MM.1S (cell line): ENCODE measurements around the gene SLC13A3.

Experiments used
- CTCF ChIP-seq: fragments of 300-600 bp; sonication (generic); IDR thresholded peaks from 2 replicates; pipeline ENCODE4 v1.5.1; 2016; ENCODE audit warnings: antibody characterized with exemption, low read length, mixed read lengths
- EZH2 ChIP-seq: fragments of 300-600 bp; sonication (generic); optimal IDR thresholded peaks from 2 replicates; pipeline ENCODE3; 2017; ENCODE audit warnings: low read depth, mild to moderate bottlenecking, antibody characterized with exemption, low read length, mixed read lengths
- EZH2phosphoT487 ChIP-seq: fragments of 300-600 bp; sonication (generic); IDR thresholded peaks from 2 replicates; pipeline ENCODE4 v1.6.1; 2018; ENCODE audit warnings: antibody characterized with exemption, low read length

DNA sequence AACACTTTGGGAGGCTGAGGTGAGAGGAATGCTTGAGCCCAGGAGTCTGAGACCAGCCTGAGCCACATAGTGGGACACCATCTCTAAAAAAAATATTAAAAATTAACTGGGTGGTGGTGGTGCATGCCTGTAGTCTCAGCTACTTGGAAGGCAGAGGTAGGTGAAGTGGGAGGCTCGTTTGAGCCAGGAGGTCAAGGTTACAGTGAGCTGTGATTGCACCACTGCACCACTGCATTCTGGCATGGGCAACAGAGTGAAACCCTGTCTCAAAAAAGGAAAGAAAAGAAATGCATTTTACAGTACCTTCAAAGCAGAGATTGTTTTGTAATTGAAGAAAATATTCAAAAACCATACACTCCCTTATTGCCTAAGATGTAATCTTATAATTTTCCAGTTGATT, 107.3 kb downstream of the SLC13A3 start:
- TF ChIP-seq EZH2: no peak
- no peak for TF ChIP-seq CTCF
- TF ChIP-seq EZH2phosphoT487: no peak
